Fibroblast of pulmonary artery (primary cell): Measurements from ENCODE around the gene P4HA1.
A peak's percentile ranks its signal among the peaks of the same experiment; 100 is the strongest.

ENCODE experiments used
- DNase-seq: peaks from one replicate; pipeline ENCODE4 v3.0.0-alpha.2; 2010; ENCODE audit warnings: low read depth
- H3K4me3 ChIP-seq: replicated peaks from 2 replicates; pipeline ENCODE4 v1.5.1; 2011; ENCODE audit warnings: low read depth, mild to moderate bottlenecking, control low read depth, low read length, moderate library complexity
- TF ChIP-seq, protein P1 (sequence below): IDR thresholded peaks from 2 replicates; pipeline ENCODE4 v1.5.1; 2011; ENCODE audit warnings: mild to moderate bottlenecking, control low read depth, low read length, inconsistent platforms; ENCODE audit errors: missing control alignments

Gene P4HA1

GRCh38 chr10:73021050-73021449 is 75.6 kb downstream of the P4HA1 start:
- no peak for DNase-seq
- TF ChIP-seq, protein P1, sequence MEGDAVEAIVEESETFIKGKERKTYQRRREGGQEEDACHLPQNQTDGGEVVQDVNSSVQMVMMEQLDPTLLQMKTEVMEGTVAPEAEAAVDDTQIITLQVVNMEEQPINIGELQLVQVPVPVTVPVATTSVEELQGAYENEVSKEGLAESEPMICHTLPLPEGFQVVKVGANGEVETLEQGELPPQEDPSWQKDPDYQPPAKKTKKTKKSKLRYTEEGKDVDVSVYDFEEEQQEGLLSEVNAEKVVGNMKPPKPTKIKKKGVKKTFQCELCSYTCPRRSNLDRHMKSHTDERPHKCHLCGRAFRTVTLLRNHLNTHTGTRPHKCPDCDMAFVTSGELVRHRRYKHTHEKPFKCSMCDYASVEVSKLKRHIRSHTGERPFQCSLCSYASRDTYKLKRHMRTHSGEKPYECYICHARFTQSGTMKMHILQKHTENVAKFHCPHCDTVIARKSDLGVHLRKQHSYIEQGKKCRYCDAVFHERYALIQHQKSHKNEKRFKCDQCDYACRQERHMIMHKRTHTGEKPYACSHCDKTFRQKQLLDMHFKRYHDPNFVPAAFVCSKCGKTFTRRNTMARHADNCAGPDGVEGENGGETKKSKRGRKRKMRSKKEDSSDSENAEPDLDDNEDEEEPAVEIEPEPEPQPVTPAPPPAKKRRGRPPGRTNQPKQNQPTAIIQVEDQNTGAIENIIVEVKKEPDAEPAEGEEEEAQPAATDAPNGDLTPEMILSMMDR = no peak
- no peak overlapping the region for H3K4me3 ChIP-seq

DNA sequence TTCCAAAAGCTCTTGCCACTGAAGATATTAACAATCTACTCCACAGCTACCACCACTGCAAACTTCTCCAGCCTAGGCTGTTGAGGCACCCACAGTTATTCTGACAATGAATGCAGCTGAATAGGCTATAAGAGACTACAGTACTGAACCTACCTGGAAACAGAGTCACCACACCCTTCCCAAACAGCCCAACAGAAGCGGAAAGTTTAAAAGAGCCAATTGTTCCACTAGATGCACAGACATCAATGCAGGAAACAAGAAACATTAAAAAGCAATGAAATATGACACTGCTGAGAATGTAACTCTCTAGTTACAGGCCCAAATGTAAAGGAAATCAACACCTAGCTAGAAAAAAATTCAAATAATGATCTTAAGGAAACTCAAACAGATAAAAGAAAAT is 77.6 kb downstream of the P4HA1 start:
- TF ChIP-seq, protein P1 = no peak
- no peak overlapping the region for H3K4me3 ChIP-seq
- DNase-seq = no peak

- H3K4me3 ChIP-seq = no peak overlapping the region
- TF ChIP-seq, protein P1 = no peak
- DNase-seq = no peak
Measured at GRCh38 chr10:73018632-73019031, 78.0 kb downstream of the P4HA1 start.

- H3K4me3 ChIP-seq = no peak overlapping the region
- peak; percentile 20 for DNase-seq
Measured at GRCh38 chr10:73017955-73018480, 78.6 kb downstream of the P4HA1 start.

GRCh38 chr10:73015779-73016178 is 80.9 kb downstream of the P4HA1 start:
- TF ChIP-seq, protein P1 = no peak
- H3K4me3 ChIP-seq = no peak overlapping the region
- no peak for DNase-seq

More at GRCh38 chr10:73017955-73018480, 78.6 kb downstream of the P4HA1 start:
- TF ChIP-seq, protein P1 = no peak

- DNase-seq = no peak
- TF ChIP-seq, protein P1 = no peak
- H3K4me3 ChIP-seq = no peak overlapping the region
Measured at GRCh38 chr10:73003822-73004221, 92.8 kb downstream of the P4HA1 start.

- H3K4me3 ChIP-seq = no peak overlapping the region
- DNase-seq = no peak
- TF ChIP-seq, protein P1 = no peak
Measured at GRCh38 chr10:73000973-73001372, 95.7 kb downstream of the P4HA1 start.
